T-helper 1 cell treated with Interleukin-12 subunit alpha and Interleukin-12 subunit beta and Interleukin-4 antibody, amounts not matched to agents 30 μg/mL and 1 μg/mL, for 36 hours (primary cell): ENCODE measurements around the gene PRR16.

Source experiments
- H3K27ac Mint-ChIP-seq: one replicate; pipeline ENCODE4 v1.8.0; 2021; ENCODE audit warnings: mild to moderate bottlenecking, mixed read lengths
- H3K27me3 Mint-ChIP-seq: one replicate; pipeline ENCODE4 v1.8.0; 2021; ENCODE audit warnings: low read depth, mixed read lengths
- H3K36me3 Mint-ChIP-seq: one replicate; pipeline ENCODE4 v1.8.0; 2021; ENCODE audit warnings: low read depth, mixed read lengths
- H3K4me1 Mint-ChIP-seq: one replicate; pipeline ENCODE4 v1.8.0; 2021; ENCODE audit warnings: low read depth, mixed read lengths
- H3K4me3 Mint-ChIP-seq: one replicate; pipeline ENCODE4 v1.8.0; 2021; ENCODE audit warnings: mild to moderate bottlenecking, moderate library complexity, mixed read lengths
- H3K9me3 Mint-ChIP-seq: one replicate; pipeline ENCODE4 v1.8.0; 2021; ENCODE audit warnings: mixed read lengths

Gene PRR16

DNA sequence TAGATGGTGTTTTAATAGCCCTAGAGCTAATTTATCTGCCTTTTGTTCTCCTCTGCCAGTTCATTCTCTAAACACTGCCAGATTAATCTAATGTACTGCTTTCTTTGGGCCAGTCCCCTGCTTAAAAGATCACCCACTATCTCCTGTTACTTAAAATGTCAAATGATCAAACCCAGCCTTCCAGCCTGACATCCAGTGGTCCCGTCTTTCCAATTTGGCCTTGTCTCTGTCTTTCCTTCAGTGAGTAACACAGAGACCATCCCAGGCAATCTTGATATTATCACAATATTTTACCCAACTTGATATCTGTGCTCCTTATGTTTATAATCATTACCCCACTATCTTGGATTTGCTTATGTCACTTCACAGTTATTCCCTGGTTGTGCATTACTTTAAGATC is 12.0 kb downstream of the PRR16 start:
- Mint-ChIP-seq H3K27ac (no peak overlapping the region), H3K4me3 (no peak overlapping the region), H3K27me3 (no peaks in the 10 kb centered on the region), H3K36me3 (no peaks in the 10 kb centered on the region), H3K9me3 (no peaks in the 10 kb centered on the region), H3K4me1 (no peaks in the 10 kb centered on the region)

DNA sequence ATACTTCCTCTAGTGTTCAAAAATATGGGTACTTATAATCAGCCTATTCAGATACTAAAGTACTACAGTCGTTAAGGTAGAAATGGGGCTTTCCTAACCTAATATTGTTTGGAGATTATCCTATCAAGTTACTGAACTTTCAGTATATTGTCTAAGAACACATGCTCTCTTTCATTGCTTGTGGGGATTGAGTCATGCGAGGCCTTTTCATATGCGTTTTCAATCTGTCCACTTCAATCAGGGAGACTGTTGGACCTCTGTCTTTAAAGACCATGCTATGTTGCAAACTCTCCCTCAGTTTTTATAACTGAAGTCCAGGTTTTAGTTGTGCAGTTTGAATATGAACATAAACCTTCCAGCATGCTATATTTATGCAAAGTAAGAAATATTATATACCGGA is 15.0 kb downstream of the PRR16 start:
- no peak overlapping the region for H3K27ac Mint-ChIP-seq
- H3K4me1 Mint-ChIP-seq = no peaks in the 10 kb centered on the region
- no peak overlapping the region for H3K4me3 Mint-ChIP-seq
- H3K9me3 Mint-ChIP-seq = no peaks in the 10 kb centered on the region
- H3K36me3 Mint-ChIP-seq = no peaks in the 10 kb centered on the region
- no peaks in the 10 kb centered on the region for H3K27me3 Mint-ChIP-seq

DNA sequence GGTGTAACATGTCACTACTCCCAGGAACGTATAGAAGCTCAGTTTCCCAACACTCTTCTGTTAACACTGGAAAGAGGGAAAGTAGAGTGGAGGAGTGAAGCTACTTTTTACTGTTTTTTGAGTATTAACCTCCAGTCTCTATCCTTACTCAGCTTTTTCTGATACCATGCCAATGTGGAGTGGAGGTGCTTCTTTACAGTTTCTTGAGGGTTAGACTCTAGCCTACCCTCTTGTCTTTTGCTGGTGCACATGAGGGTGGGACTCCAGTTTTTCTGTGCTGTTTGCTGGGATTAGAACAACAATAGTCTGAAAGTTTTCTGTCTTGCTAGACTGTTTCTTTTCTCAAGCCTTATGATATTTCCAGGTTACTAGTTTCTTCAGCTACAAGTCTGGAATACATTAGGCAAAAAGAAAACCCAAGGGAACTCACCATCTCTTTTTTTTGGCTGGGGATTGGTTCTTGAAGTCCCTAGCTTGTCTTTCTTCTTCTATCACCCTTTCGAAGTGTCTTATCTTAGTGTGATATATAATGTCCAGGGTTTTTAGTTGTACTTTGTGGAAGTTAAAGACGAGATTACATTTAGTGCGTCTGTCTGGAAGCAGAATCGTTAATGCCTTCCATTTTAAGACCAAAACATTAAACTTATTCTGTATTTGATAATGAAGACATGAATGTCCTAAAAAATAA is 35.9 kb downstream of the PRR16 start:
- no peak overlapping the region for H3K27ac Mint-ChIP-seq
- H3K4me3 Mint-ChIP-seq = no peak overlapping the region
- no peaks in the 10 kb centered on the region for H3K4me1 Mint-ChIP-seq
- H3K9me3 Mint-ChIP-seq = peaks cover 3% of the 10 kb centered on the region
- H3K36me3 Mint-ChIP-seq = no peaks in the 10 kb centered on the region
- H3K27me3 Mint-ChIP-seq = no peaks in the 10 kb centered on the region

DNA sequence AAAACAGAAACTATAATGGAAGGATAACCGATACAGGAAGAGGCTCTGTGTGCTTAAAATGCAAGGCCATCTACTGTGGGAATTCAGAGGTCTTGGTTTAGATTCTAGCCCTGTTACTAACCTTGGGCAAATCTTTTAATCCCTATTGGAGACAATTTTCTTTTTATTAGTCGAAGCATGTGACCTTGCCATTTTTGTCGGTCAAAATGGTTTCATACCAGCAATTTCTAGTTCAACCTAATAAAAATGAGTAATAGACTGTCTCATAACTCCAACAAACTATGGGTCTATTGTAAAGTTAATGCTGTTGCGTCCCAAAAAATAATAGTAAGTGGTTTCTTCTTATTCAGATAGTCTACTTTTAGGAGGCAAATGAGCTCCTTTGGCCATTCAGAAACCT is 38.4 kb downstream of the PRR16 start:
- H3K4me3 Mint-ChIP-seq = no peak overlapping the region
- H3K27me3 Mint-ChIP-seq = no peaks in the 10 kb centered on the region
- no peak overlapping the region for H3K27ac Mint-ChIP-seq
- peaks cover 3% of the 10 kb centered on the region for H3K9me3 Mint-ChIP-seq
- no peaks in the 10 kb centered on the region for H3K36me3 Mint-ChIP-seq
- H3K4me1 Mint-ChIP-seq = no peaks in the 10 kb centered on the region

DNA sequence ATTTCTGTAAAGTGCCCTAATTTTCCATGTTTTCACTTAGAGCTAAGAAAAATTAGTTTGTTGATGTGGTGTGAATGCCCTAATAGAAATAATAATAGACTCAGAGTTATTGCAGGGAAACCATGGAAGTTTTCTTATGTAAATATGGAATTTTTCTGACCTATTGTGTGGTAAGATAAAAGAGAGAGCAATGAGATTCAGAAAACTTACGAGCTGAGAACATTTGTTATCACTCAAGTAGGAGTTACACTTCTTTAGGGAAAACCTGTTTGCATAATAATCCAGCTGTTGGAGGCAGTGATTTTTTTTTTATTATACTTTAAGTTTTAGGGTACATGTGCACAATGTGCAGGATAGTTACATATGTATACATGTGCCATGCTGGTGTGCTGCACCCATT is 39.2 kb downstream of the PRR16 start:
- Mint-ChIP-seq H3K4me1 (no peaks in the 10 kb centered on the region), H3K36me3 (no peaks in the 10 kb centered on the region), H3K4me3 (no peak overlapping the region), H3K9me3 (peaks cover 3% of the 10 kb centered on the region), H3K27ac (no peak overlapping the region), H3K27me3 (no peaks in the 10 kb centered on the region)

DNA sequence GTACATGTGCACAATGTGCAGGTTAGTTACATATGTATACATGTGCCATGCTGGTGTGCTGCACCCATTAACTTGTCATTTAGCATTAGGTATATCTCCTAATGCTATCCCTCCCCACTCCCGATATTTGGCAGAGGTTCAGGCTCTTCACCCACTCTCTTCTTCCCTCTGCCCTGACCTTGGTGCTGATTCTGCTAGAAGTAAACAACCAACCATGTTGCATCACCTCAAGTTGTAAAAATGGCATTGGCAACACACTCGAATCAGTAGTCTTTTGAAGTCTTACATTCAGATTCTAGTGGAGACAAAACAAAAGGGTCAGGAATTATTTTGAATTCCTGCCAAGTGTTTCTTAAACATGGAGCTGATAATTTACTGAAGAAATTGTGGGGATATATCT is 40.0 kb downstream of the PRR16 start:
- Mint-ChIP-seq H3K4me3 (no peak overlapping the region), H3K4me1 (no peaks in the 10 kb centered on the region), H3K27me3 (no peaks in the 10 kb centered on the region), H3K27ac (no peak overlapping the region), H3K9me3 (peaks cover 3% of the 10 kb centered on the region), H3K36me3 (no peaks in the 10 kb centered on the region)

DNA sequence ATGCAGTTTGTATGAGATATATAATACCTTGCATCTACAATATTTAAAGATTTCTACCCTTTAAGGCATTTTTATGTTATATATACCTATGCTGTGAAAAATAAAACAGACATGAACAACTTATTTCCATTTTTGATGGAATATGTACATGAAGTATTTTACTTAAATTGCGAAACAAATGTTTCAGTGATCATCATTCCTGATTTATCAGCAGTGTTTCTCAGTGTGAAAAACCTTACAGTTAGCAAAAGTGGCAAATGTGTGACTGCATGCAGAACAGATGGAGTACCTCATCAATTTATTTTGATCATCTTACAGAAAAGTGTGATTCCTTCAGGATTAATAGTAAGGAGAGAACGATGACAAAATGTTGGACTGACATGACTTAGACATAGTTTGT is 43.1 kb downstream of the PRR16 start:
- no peaks in the 10 kb centered on the region for H3K9me3 Mint-ChIP-seq
- no peaks in the 10 kb centered on the region for H3K27me3 Mint-ChIP-seq
- no peaks in the 10 kb centered on the region for H3K36me3 Mint-ChIP-seq
- no peaks in the 10 kb centered on the region for H3K4me1 Mint-ChIP-seq
- no peak overlapping the region for H3K4me3 Mint-ChIP-seq
- no peak overlapping the region for H3K27ac Mint-ChIP-seq

DNA sequence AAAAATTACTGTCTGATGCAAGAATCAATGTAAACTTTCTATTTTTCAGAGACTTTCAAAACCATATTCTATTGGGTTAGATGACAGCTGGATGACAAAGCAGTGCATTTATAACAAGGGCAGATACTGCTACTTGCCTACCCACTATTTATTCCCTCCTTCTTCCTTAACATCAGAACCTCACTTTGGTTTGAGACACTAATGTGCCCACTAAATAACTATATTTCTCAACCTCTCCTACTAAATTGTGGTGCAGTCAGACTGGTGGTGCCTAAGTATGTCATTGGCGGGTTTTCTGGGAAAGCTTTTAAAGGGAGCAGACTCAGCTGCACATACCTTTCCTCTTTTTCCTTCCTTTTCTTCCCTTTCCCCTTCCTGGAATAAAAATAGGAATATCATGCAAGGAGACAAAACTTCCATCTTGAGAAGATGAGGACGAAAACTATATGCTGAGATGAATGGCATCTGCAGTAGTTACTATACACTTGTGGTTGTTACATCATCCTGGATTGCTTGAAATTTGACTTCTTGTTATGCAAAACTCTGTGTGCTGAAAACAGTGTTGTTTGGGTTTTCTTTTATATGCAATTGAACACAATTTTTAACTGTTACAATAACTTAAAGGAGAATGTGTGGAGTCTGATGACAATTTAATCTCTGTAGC is 43.8 kb downstream of the PRR16 start:
- no peak overlapping the region for H3K4me3 Mint-ChIP-seq
- H3K36me3 Mint-ChIP-seq = no peaks in the 10 kb centered on the region
- H3K4me1 Mint-ChIP-seq = no peaks in the 10 kb centered on the region
- no peaks in the 10 kb centered on the region for H3K27me3 Mint-ChIP-seq
- H3K9me3 Mint-ChIP-seq = no peaks in the 10 kb centered on the region
- H3K27ac Mint-ChIP-seq = no peak overlapping the region

DNA sequence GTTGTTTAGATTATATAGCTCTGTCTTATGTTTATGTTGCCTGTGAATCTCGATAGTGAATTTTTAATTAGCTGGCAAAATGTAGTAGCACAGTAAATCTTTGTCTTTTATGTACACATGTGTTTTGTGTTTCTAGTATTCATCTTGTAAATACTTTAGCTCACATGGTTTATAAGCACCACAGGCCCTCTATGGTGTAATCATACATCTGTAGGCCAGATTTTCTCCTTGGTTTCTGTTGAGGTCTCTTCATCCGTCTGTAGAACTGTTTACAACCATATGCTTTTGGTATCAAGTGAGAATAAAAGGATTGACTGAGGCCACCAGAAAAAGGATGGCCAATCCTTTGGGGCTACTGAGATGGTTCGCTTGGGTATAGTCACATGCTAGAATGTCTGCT is 45.0 kb downstream of the PRR16 start:
- Mint-ChIP-seq H3K4me3 (no peak overlapping the region), H3K27me3 (no peaks in the 10 kb centered on the region), H3K9me3 (no peaks in the 10 kb centered on the region), H3K27ac (no peak overlapping the region), H3K4me1 (no peaks in the 10 kb centered on the region), H3K36me3 (no peaks in the 10 kb centered on the region)

DNA sequence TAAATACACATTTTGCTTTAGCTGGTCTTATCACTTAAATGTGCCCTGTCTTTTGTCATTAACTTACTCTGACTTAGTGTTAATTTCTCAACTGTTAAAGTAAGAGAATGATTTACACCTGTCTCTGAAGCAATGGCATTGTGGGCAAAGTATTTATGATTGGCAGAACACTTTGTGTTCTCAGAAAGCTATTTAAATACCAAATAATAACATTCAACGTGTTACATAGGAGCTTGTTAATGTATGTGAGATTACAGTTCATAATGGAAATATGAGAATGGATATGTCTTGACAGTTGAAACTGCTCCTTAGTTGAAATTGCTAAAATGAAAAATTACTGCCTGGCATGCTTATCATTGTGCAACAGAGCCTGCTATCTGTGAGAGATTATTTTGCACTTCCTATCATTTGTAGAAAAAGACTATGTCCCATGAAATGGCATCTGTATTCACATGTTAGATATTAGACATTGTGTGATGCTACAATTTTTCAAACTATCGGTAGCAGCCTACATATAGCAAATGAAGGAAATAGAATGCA is 46.1 kb downstream of the PRR16 start:
- no peaks in the 10 kb centered on the region for H3K36me3 Mint-ChIP-seq
- no peaks in the 10 kb centered on the region for H3K9me3 Mint-ChIP-seq
- no peak overlapping the region for H3K27ac Mint-ChIP-seq
- H3K27me3 Mint-ChIP-seq = no peaks in the 10 kb centered on the region
- no peak overlapping the region for H3K4me3 Mint-ChIP-seq
- H3K4me1 Mint-ChIP-seq = no peaks in the 10 kb centered on the region

DNA sequence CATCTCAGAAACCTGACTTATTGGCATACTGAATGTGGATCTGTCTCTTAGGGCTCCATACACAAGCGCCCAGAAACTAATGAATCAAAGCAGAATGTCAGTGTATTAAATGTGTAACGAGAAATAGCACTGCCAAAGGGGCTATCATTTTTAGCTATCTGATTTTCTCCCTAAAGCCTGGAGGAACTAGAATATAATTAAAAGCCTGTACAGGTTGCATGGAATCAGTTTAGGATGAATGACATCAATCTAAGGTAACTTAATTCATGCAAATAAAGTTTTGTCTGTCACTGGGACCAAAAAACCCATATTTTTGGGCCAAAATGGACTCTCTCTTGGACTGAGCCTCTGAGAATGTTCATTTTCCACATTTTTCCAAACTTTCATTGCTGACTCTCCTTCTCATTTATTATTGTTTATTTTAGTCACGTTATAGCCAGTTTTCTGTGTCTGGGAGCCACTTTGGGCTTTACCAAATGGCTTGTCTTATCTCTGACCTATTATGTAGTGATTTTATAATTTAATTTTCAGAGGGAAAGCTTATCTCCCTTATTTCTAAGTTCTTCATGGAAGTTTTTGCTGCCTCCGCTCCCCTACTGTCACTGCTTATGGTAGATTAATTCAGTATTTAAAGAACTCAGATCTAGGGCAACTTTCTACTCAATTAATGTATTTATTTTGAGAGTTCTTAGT is 47.0 kb downstream of the PRR16 start:
- Mint-ChIP-seq H3K27ac (no peak overlapping the region), H3K4me3 (no peak overlapping the region)

DNA sequence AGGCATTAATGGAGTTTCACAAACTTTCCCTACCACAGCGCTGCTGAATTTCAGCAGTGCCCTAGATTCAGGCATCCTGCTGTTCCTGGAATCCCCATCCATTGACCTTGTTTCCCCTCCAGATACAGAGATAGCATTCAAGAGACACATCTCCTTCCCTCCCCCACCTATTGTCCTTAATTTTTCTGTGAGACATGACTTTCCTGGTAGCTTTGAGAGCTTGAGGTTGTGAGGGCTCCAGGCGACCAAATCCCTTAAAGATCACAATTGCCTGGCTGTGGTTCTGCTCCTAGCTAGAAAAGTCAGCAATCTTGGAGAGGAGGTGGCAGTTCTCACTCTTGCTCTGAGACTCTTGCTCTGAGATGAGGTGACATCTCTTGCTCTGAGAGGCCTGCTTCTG is 48.0 kb downstream of the PRR16 start:
- no peaks in the 10 kb centered on the region for H3K36me3 Mint-ChIP-seq
- H3K27ac Mint-ChIP-seq = no peak overlapping the region
- no peaks in the 10 kb centered on the region for H3K9me3 Mint-ChIP-seq
- H3K4me3 Mint-ChIP-seq = no peak overlapping the region
- no peaks in the 10 kb centered on the region for H3K4me1 Mint-ChIP-seq
- no peaks in the 10 kb centered on the region for H3K27me3 Mint-ChIP-seq

More for the DNA sequence above, 47.0 kb downstream of the PRR16 start:
- Mint-ChIP-seq H3K4me1 (no peaks in the 10 kb centered on the region), H3K9me3 (no peaks in the 10 kb centered on the region), H3K27me3 (no peaks in the 10 kb centered on the region), H3K36me3 (no peaks in the 10 kb centered on the region)

DNA sequence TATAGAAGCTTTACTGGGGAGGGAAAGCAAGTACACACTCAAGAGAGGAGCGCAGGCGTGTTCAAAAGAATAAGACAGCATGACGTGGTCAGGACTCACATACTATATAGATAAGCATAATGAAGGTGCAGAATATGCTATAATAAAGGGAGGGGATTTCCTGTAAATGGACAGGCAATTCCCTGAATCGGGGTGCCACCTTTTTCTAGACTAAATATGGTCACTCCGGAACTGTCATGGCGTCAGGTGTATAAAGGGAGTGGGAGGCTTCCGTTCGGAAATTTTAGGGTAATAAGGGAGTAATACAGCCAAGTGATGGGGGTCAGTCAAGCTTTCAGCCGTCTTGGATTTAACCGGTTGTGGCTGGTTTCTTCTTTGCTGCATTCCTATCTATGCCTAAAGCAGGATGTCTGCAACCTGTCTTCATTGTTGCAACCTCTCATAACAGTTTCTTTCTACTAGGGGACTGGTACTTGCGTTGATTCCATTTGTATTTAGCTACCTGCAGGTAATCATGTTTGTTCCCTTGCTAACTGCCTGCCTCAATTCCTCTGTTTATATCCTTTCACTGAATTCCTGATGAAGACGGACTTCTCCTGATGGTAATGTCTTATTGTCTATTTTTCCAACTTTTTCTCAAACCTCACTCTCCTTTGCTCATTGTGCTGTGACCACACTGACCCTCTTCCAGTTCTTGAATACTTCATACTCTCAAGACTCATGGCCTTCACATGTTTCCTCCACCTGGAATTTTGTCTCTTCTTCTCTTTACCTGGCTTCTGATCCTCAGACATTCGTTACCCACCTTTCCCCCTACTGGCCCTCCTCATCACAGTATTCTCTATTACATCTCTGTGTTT is 48.9 kb downstream of the PRR16 start:
- H3K27me3 Mint-ChIP-seq = no peaks in the 10 kb centered on the region
- H3K27ac Mint-ChIP-seq = no peak overlapping the region
- no peaks in the 10 kb centered on the region for H3K36me3 Mint-ChIP-seq
- H3K9me3 Mint-ChIP-seq = no peaks in the 10 kb centered on the region
- H3K4me1 Mint-ChIP-seq = no peaks in the 10 kb centered on the region
- no peak overlapping the region for H3K4me3 Mint-ChIP-seq

DNA sequence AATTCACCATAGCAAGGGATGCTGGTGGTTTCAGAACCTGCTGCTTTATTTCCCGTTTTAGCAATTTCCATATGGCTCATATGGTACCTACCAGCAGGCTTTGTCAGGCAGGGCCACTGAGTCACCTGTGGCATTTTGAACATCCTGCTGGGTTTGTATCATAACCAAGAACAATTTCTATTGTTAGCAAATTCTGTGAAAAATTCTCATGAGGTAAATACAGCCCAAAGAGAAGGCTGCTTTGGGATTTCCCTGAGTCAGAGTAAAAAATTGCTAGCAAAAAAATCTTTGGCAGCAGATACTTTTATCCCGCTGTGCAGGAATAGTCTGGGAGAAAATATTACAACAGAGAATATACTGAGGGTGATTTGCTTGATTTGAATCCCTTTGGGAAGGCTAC is 52.7 kb downstream of the PRR16 start:
- no peak overlapping the region for H3K4me3 Mint-ChIP-seq

More for the DNA sequence above, 52.7 kb downstream of the PRR16 start:
- Mint-ChIP-seq H3K27me3 (no peaks in the 10 kb centered on the region), H3K36me3 (no peaks in the 10 kb centered on the region), H3K4me1 (no peaks in the 10 kb centered on the region), H3K9me3 (no peaks in the 10 kb centered on the region), H3K27ac (no peak overlapping the region)
